ENCODE data around the gene CCND3. TPM values are rescaled to one million over a fixed set of nuclear protein-coding genes. Genes with fewer than 3 reads are reported as not detected.

CCND3 gene
- total and polyA plus RNA-seq, 2 donors from 2014 or later = 42.1 to 139 TPM

GRCh38 chr6:41972826-41973225 is 31.2 kb upstream of the CCND3 start:
- intact Hi-C loops (cut with DNase I) = no loop called here
- Histone ChIP-seq H3K36me3 (ENCODE audit: control insufficient read depth in 2 of 3, insufficient read depth in 3 of 3, low read length in 3 of 3) (no peaks in the 10 kb centered on the region), H3K4me3 (ENCODE audit: low read length in 3 of 3) (no peak overlapping the region), H3K27me3 (ENCODE audit: control insufficient read depth, insufficient read depth, low read length) (no peaks in the 10 kb centered on the region), H3K27ac (ENCODE audit: low read depth in 2 of 2, low read length in 2 of 2) (no peak overlapping the region), H3K9ac (ENCODE audit: low read length in 3 of 3) (no peak overlapping the region), H3K9me3 (ENCODE audit: control insufficient read depth in 2 of 3, insufficient read depth in 1 of 3, low read length in 3 of 3) (no peaks in the 10 kb centered on the region), H3K4me1 (ENCODE audit: control insufficient read depth in 2 of 3, insufficient read depth in 2 of 3, low read depth in 1 of 3, low read length in 3 of 3) (peaks cover 0 to 1% (median 0%) of the 10 kb centered on the region in 3 donors)
- no peak for DNase-seq
- FAIRE-seq = no peak
- TF ChIP-seq, protein P1, sequence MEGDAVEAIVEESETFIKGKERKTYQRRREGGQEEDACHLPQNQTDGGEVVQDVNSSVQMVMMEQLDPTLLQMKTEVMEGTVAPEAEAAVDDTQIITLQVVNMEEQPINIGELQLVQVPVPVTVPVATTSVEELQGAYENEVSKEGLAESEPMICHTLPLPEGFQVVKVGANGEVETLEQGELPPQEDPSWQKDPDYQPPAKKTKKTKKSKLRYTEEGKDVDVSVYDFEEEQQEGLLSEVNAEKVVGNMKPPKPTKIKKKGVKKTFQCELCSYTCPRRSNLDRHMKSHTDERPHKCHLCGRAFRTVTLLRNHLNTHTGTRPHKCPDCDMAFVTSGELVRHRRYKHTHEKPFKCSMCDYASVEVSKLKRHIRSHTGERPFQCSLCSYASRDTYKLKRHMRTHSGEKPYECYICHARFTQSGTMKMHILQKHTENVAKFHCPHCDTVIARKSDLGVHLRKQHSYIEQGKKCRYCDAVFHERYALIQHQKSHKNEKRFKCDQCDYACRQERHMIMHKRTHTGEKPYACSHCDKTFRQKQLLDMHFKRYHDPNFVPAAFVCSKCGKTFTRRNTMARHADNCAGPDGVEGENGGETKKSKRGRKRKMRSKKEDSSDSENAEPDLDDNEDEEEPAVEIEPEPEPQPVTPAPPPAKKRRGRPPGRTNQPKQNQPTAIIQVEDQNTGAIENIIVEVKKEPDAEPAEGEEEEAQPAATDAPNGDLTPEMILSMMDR (IDR thresholded peaks at IDR 0.05; ENCODE audit: borderline replicate concordance, extremely low read depth, insufficient read depth) = no peak

GRCh38 chr6:41970436-41970846 is 28.8 kb upstream of the CCND3 start:
- DNase-seq = peak in 1 of 5 donors; percentile 7
- intact Hi-C loops (cut with DNase I) = no loop called here

DNA sequence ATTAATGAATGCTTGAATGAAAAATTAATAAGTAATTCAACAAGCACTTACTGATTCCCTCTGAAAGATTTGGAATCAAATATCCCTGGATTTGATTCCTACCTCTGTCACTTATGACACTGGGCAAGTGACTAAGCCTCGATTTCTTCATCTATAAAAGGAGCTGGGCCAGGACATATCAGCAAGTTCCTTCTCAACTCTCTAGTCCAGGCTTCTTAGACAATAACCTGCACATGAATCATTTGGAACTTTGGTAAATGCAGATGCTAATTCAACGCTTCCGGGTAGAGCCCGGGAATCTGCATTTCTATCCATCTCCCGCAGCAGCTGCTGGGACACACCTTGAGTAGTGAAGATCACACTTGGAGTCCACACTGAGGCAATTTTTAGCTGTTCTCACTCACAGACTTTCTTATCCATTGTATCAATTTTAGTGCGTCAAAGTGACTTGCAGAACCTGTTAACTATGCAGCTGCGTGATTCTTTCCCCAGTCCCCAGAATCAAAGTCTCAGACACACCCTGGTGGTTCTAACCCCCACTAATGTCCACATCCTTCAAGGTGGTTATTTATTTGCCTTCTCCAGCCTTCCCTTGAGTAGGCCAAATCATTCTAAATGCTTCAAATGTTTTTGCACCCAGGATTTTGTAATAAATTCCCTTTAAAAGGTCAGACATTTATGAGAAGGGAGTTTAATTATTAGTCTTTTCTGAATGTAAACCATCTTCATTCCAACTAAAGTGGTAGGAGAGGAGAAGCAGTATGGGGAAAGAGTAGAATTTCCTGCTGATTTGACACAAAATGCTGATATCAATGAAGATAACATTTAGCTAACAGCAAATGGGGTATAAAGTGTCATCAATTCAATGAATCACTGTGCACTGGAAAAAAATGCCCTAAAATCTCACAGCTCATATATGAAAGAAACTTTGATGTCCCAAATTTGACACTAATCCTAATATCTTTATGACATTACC is 26.0 kb upstream of the CCND3 start:
- Histone ChIP-seq H3K27me3 (ENCODE audit: control insufficient read depth, insufficient read depth, low read length) (no peaks in the 10 kb centered on the region), H3K4me1 (ENCODE audit: control insufficient read depth in 2 of 3, insufficient read depth in 2 of 3, low read depth in 1 of 3, low read length in 3 of 3) (peaks cover 0 to 9% (median 0%) of the 10 kb centered on the region in 3 donors), H3K9me3 (ENCODE audit: control insufficient read depth in 2 of 3, insufficient read depth in 1 of 3, low read length in 3 of 3) (no peaks in the 10 kb centered on the region), H3K9ac (ENCODE audit: low read length in 3 of 3) (no peak overlapping the region), H3K27ac (ENCODE audit: low read depth in 2 of 2, low read length in 2 of 2) (no peak overlapping the region), H3K4me3 (ENCODE audit: low read length in 3 of 3) (no peak overlapping the region), H3K36me3 (ENCODE audit: control insufficient read depth in 2 of 3, insufficient read depth in 3 of 3, low read length in 3 of 3) (no peaks in the 10 kb centered on the region)
- DNase-seq (peak in 2 of 5 donors; percentile 7 to 12), FAIRE-seq (no peak)
- intact Hi-C loops (cut with DNase I) = no loop called here
- TF ChIP-seq, protein P1 (IDR thresholded peaks at IDR 0.05; ENCODE audit: borderline replicate concordance, extremely low read depth, insufficient read depth) = no peak

More at GRCh38 chr6:41970436-41970846, 28.8 kb upstream of the CCND3 start:
- no peak overlapping the region for H3K9ac ChIP-seq (ENCODE audit: low read length in 3 of 3)
- H3K4me1 ChIP-seq (ENCODE audit: control insufficient read depth in 2 of 3, insufficient read depth in 2 of 3, low read depth in 1 of 3, low read length in 3 of 3) = peaks cover 0 to 9% (median 0%) of the 10 kb centered on the region in 3 donors
- no peaks in the 10 kb centered on the region for H3K9me3 ChIP-seq (ENCODE audit: control insufficient read depth in 2 of 3, insufficient read depth in 1 of 3, low read length in 3 of 3)
- FAIRE-seq = no peak
- H3K27ac ChIP-seq (ENCODE audit: low read depth in 2 of 2, low read length in 2 of 2) = no peak overlapping the region
- no peaks in the 10 kb centered on the region for H3K36me3 ChIP-seq (ENCODE audit: control insufficient read depth in 2 of 3, insufficient read depth in 3 of 3, low read length in 3 of 3)
- no peak overlapping the region for H3K4me3 ChIP-seq (ENCODE audit: low read length in 3 of 3)
- H3K27me3 ChIP-seq (ENCODE audit: control insufficient read depth, insufficient read depth, low read length) = no peaks in the 10 kb centered on the region
- TF ChIP-seq, protein P1 (IDR thresholded peaks at IDR 0.05; ENCODE audit: borderline replicate concordance, extremely low read depth, insufficient read depth) = no peak
